GM12875 (cell line): ENCODE results near the gene TENM3.

Experiments used
- H3K4me3 ChIP-seq: one replicate; pipeline ENCODE4 v1.5.1; 2011; ENCODE audit warnings: low read depth, low read length, control low read depth
- TF ChIP-seq, protein P1 (sequence below): IDR thresholded peaks from 2 replicates; pipeline ENCODE4 v1.5.1; 2011; ENCODE audit warnings: low read depth, mild to moderate bottlenecking, control low read depth, inconsistent platforms, low read length, moderate library complexity, borderline replicate concordance; ENCODE audit not compliant: insufficient read depth

The TENM3 gene

DNA sequence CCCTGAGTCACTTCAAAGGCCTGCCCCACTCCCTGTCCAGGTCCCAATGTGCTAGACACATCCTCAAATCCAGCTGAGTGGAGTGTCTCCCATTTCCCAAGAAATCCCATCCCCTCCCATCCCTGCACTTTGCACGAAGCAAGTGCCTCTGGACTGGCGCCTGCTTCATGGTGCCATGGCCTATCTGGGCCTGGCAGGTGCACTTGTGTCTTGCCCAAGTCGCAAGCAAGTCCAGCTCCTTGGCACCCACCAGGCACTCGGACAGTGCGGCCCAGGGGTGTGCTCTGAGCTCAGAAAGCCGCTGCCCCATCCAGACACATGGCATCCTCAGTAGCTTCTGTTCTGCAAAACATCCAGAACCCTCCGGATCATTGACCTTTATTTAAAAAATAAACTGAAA, 576.5 kb downstream of the TENM3 start:
- H3K4me3 ChIP-seq = no peak overlapping the region
- TF ChIP-seq, protein P1, sequence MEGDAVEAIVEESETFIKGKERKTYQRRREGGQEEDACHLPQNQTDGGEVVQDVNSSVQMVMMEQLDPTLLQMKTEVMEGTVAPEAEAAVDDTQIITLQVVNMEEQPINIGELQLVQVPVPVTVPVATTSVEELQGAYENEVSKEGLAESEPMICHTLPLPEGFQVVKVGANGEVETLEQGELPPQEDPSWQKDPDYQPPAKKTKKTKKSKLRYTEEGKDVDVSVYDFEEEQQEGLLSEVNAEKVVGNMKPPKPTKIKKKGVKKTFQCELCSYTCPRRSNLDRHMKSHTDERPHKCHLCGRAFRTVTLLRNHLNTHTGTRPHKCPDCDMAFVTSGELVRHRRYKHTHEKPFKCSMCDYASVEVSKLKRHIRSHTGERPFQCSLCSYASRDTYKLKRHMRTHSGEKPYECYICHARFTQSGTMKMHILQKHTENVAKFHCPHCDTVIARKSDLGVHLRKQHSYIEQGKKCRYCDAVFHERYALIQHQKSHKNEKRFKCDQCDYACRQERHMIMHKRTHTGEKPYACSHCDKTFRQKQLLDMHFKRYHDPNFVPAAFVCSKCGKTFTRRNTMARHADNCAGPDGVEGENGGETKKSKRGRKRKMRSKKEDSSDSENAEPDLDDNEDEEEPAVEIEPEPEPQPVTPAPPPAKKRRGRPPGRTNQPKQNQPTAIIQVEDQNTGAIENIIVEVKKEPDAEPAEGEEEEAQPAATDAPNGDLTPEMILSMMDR = no peak

GRCh38 chr4:182822554-182822953, 579.4 kb downstream of the TENM3 start:
- TF ChIP-seq, protein P1 = no peak
- H3K4me3 ChIP-seq = no peak overlapping the region

GRCh38 chr4:182823576-182823975, 580.4 kb downstream of the TENM3 start:
- no peak overlapping the region for H3K4me3 ChIP-seq
- TF ChIP-seq, protein P1 = no peak

- TF ChIP-seq, protein P1 = no peak
These were observed 581.8 kb downstream of the TENM3 start for GRCh38 chr4:182825003-182825402.

DNA sequence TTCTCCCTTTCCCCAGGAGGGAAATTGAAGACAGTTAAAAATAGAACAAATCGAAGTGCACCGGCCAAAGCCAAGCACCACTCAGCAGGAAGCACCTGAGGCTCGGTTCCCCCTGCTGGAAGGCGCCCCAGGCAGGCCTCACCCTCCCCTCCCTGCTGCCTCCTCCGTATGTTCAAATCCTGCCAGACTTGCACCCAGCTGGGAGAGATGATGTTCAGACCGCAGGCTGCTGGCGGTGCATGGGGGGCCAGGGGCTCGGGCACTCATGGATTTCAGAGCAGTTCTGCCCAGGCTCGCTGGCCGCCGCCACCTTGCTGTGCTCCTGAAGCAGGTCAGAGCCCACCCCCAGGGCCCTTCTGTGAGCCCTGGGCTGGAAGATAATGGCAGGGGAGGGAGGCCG, 582.6 kb downstream of the TENM3 start:
- TF ChIP-seq, protein P1 = no peak
- H3K4me3 ChIP-seq = no peak overlapping the region

More at GRCh38 chr4:182825003-182825402, 581.8 kb downstream of the TENM3 start:
- no peak overlapping the region for H3K4me3 ChIP-seq

DNA sequence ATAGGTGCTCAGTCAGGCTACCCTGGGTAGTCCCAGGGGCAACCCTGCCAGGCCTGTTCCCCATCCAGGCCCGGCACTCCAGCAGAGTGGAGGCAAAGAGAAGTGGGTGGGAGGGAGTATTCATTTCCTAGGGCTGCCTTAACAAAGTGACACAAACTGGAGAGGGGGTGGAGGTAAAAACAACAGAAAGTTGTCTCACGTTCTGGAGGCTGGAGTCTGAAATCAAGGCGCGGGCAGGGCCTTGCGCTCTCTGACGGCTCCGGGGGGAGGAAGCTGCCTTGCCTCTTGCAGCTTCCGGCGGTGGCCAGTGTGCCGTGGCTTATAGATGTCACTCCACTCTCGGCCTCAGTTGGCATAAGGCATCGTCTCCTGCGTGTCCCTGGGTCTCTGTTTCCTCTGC, 583.2 kb downstream of the TENM3 start:
- TF ChIP-seq, protein P1 = no peak
- no peak overlapping the region for H3K4me3 ChIP-seq

DNA sequence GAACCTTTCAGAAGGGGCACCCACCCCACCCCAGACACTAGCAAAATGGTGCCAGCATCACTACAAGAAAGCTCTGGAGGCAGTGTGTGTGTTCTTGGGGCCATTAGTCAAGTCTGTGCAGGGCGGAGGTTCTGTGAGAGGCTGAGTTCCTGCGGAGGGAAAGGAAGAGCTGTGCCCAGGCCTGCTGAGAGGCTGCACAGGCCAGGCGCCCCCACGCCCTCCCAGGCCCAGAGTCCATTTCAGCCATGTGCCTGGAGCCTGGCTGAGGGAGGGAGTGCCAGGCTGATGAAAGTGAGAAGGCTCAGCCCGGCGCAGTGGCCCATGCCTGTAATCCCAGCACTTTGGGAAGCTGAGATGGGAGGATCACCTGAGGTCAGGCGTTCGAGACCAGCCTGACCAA, 584.0 kb downstream of the TENM3 start:
- no peak overlapping the region for H3K4me3 ChIP-seq
- TF ChIP-seq, protein P1 = no peak
